Chondrocyte (in vitro differentiated cells): Measurements from ENCODE around the gene COL4A4. TPM values are rescaled to one million over a fixed set of nuclear protein-coding genes. Genes with fewer than 3 reads are reported as not detected.

ENCODE experiments used
- DNase-seq: peaks from one replicate; pipeline ENCODE4 v3.0.0; 2021; ENCODE audit warnings: mixed read lengths, low spot score
- H3K27ac Mint-ChIP-seq: one replicate; pipeline ENCODE4 v1.8.0; 2021; ENCODE audit warnings: mild to moderate bottlenecking, moderate library complexity, mixed read lengths; ENCODE audit not compliant: unreplicated experiment
- H3K27me3 Mint-ChIP-seq: 2 replicates; pipeline ENCODE4 v1.8.0; 2021; ENCODE audit warnings: low read depth, mixed read lengths
- H3K36me3 Mint-ChIP-seq: 2 replicates; pipeline ENCODE4 v1.8.0; 2021; ENCODE audit warnings: low read depth, mixed read lengths
- H3K4me1 Mint-ChIP-seq: 2 replicates; pipeline ENCODE4 v1.8.0; 2021; ENCODE audit warnings: low read depth, mild to moderate bottlenecking, mixed read lengths
- H3K4me3 Mint-ChIP-seq: one replicate; pipeline ENCODE4 v1.8.0; 2021; ENCODE audit warnings: mild to moderate bottlenecking, moderate library complexity, mixed read lengths; ENCODE audit not compliant: unreplicated experiment
- H3K9me3 Mint-ChIP-seq: 2 replicates; pipeline ENCODE4 v1.8.0; 2021; ENCODE audit warnings: low read depth, mixed read lengths
- CTCF ChIP-seq: fragments of 200-600 bp; sonication (generic); IDR thresholded peaks from 2 replicates; pipeline ENCODE4 v1.5.0; 2021; ENCODE audit warnings: antibody characterized with exemption, mild to moderate bottlenecking, moderate library complexity
- total RNA-seq: library from RNA; stranded (reverse); gene quantifications from 3 replicates; pipeline ENCODE4 v1.2.1, GENCODE V29; 2021

COL4A4 gene
- total RNA-seq, 1 donor from 2014 or later = 7.3 TPM

- Mint-ChIP-seq H3K4me3 (no peak overlapping the region), H3K4me1 (no peaks in the 10 kb centered on the region), H3K36me3 (peaks cover 2% of the 10 kb centered on the region), H3K27ac (no peak overlapping the region), H3K9me3 (peaks cover 2% of the 10 kb centered on the region), H3K27me3 (no peaks in the 10 kb centered on the region)
- no peak for DNase-seq
- no peak for TF ChIP-seq CTCF
These were observed 17.5 kb downstream of the COL4A4 start for GRCh38 chr2:227146456-227146855.

DNA sequence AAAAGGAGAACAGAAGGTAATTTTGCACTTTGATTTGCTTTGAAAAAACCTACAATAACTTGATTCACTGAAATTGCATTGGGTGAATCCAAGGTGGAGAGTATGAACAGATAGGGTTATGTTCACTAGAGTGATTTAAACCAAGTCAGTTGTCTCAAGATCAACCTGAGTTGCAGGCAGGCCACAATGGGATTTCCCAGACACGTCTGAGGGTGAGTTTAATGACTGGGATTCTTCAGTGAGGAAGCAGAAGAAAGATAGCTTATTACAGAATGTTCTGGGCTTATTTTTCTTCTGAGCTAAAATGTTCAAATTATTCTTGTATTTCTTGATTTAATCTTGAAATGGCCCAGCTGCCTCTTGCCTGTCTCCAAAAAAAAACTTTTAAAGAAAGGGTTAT is 20.1 kb downstream of the COL4A4 start:
- Mint-ChIP-seq H3K4me3 (no peak overlapping the region), H3K9me3 (peaks cover 2% of the 10 kb centered on the region), H3K27ac (no peak overlapping the region), H3K27me3 (no peaks in the 10 kb centered on the region), H3K36me3 (peaks cover 2% of the 10 kb centered on the region), H3K4me1 (no peaks in the 10 kb centered on the region)
- no peak for TF ChIP-seq CTCF
- no peak for DNase-seq

GRCh38 chr2:227141301-227141700 is 22.7 kb downstream of the COL4A4 start:
- H3K9me3 Mint-ChIP-seq = no peaks in the 10 kb centered on the region
- peaks cover 1% of the 10 kb centered on the region for H3K36me3 Mint-ChIP-seq

DNA sequence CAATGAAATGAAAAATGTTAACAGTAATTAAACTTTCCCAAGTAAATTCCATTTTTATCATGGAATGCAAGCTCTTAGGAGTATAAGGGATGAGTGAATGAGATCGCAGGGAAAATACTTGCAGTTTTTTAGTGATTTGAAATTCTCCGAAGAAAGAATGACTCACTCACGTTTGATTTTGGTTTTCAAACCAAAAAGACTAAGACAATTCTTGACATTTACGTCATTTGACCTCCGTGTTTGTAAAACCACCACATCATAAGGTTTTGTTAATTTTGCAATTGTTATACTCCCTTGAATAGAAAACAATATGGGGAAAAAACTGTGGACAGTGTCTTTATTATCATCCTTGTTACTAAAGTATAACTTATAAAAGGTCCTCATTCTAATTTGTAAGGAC is 29.4 kb downstream of the COL4A4 start:
- H3K9me3 Mint-ChIP-seq = no peaks in the 10 kb centered on the region
- DNase-seq = no peak
- H3K27me3 Mint-ChIP-seq = no peaks in the 10 kb centered on the region
- no peak overlapping the region for H3K27ac Mint-ChIP-seq
- no peak for TF ChIP-seq CTCF
- H3K36me3 Mint-ChIP-seq = no peaks in the 10 kb centered on the region
- H3K4me1 Mint-ChIP-seq = no peaks in the 10 kb centered on the region
- H3K4me3 Mint-ChIP-seq = no peak overlapping the region

More at GRCh38 chr2:227141301-227141700, 22.7 kb downstream of the COL4A4 start:
- TF ChIP-seq CTCF = no peak
- Mint-ChIP-seq H3K27me3 (no peaks in the 10 kb centered on the region), H3K4me1 (no peaks in the 10 kb centered on the region), H3K4me3 (no peak overlapping the region), H3K27ac (no peak overlapping the region)
- DNase-seq = no peak

- no peak overlapping the region for H3K4me3 Mint-ChIP-seq
- H3K4me1 Mint-ChIP-seq = no peaks in the 10 kb centered on the region
- H3K27me3 Mint-ChIP-seq = peaks cover 9% of the 10 kb centered on the region
- H3K36me3 Mint-ChIP-seq = no peaks in the 10 kb centered on the region
- H3K9me3 Mint-ChIP-seq = no peaks in the 10 kb centered on the region
- H3K27ac Mint-ChIP-seq = no peak overlapping the region
- no peak for DNase-seq
- TF ChIP-seq CTCF = no peak
These were observed 31.0 kb downstream of the COL4A4 start for GRCh38 chr2:227132986-227133385.
